ENCODE data around the gene CFAP68. TPM values are rescaled to one million over a fixed set of nuclear protein-coding genes. Genes with fewer than 3 reads are reported as not detected.

CFAP68 gene
- total RNA-seq, 4 donors from 2014 or later: 8.2 to 20.9 (median 9.8) TPM

GRCh38 chr11:111851636-111852035 is 27.7 kb upstream of the CFAP68 start:
- no peaks in the 10 kb centered on the region for H3K4me1 ChIP-seq
- H3K4me3 ChIP-seq: no peak overlapping the region
- intact Hi-C loops (cut with DNase I; ENCODE audit: low total_unique reads) (no loop called here), in situ Hi-C loops (cut with MboI; ENCODE audit: low sequenced_read_pairs in 4 of 4) (no loop called here)
- no peak for ATAC-seq
- no peaks in the 10 kb centered on the region for H3K9me3 ChIP-seq
- TF ChIP-seq POLR2A (IDR thresholded peaks at IDR 0.05): no peak
- TF ChIP-seq, protein P1, sequence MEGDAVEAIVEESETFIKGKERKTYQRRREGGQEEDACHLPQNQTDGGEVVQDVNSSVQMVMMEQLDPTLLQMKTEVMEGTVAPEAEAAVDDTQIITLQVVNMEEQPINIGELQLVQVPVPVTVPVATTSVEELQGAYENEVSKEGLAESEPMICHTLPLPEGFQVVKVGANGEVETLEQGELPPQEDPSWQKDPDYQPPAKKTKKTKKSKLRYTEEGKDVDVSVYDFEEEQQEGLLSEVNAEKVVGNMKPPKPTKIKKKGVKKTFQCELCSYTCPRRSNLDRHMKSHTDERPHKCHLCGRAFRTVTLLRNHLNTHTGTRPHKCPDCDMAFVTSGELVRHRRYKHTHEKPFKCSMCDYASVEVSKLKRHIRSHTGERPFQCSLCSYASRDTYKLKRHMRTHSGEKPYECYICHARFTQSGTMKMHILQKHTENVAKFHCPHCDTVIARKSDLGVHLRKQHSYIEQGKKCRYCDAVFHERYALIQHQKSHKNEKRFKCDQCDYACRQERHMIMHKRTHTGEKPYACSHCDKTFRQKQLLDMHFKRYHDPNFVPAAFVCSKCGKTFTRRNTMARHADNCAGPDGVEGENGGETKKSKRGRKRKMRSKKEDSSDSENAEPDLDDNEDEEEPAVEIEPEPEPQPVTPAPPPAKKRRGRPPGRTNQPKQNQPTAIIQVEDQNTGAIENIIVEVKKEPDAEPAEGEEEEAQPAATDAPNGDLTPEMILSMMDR (IDR thresholded peaks at IDR 0.05 in 4 of 5, conservative IDR thresholded peaks at IDR 0.05 in 1 of 5): peak in 1 of 5 experiments; percentile 29
- DNase-seq: no peak
- H3K27ac ChIP-seq: no peak overlapping the region
- H3K27me3 ChIP-seq: no peaks in the 10 kb centered on the region
- peaks cover 0 to 64% of the 10 kb centered on the region in 2 donors for H3K36me3 ChIP-seq

DNA sequence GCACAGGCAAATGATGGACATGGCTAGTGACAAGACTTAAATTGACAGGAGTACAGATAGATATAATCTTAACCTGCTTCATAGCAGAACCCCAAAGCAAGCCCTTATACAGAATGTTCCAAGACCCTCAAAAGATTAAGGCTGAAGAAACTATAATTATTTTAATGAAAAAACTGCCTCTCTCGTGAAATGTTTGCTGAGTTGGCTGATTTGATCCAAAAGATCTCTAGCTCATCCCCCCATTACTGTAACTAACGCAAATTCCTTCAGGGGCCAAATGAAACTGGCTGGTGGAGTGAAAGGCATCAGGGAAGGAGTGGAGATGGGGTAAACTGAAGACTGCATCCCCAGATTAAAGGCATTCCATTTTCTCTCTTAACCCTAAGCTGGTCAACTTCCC is 27.2 kb upstream of the CFAP68 start:
- ATAC-seq: no peak
- H3K9me3 ChIP-seq: no peaks in the 10 kb centered on the region
- no peaks in the 10 kb centered on the region for H3K4me1 ChIP-seq
- no peak for DNase-seq
- peaks cover 0 to 65% of the 10 kb centered on the region in 2 donors for H3K36me3 ChIP-seq
- no peak for TF ChIP-seq POLR2A (IDR thresholded peaks at IDR 0.05)
- TF ChIP-seq, protein P1 (IDR thresholded peaks at IDR 0.05 in 4 of 5, conservative IDR thresholded peaks at IDR 0.05 in 1 of 5): no peak
- no peak overlapping the region for H3K27ac ChIP-seq
- in situ Hi-C loops (cut with MboI; ENCODE audit: low sequenced_read_pairs in 4 of 4) (no loop called here), intact Hi-C loops (cut with DNase I; ENCODE audit: low total_unique reads) (no loop called here)
- H3K4me3 ChIP-seq: no peak overlapping the region
- H3K27me3 ChIP-seq: no peaks in the 10 kb centered on the region

DNA sequence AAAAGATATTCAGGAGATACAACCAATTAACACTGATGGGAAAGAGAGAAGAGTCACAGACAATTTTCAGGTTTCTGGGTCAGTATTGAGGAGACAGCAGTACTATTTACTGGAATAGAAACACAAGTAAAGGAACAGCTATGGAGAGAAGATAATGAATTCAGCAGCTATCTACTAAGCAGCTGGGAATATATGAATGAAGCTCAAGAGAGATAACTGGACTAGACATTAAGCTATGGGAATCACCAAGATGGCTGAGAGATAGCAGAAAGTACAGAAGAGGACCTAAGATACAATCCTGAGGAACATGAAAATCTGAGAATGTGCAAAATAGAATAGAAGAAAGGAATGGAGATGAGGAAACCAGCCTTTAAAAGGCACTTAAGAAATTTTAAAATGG is 23.8 kb upstream of the CFAP68 start:
- intact Hi-C loops (cut with DNase I; ENCODE audit: low total_unique reads) (no loop called here), in situ Hi-C loops (cut with MboI; ENCODE audit: low sequenced_read_pairs in 4 of 4) (no loop called here)
- TF ChIP-seq, protein P1 (IDR thresholded peaks at IDR 0.05 in 4 of 5, conservative IDR thresholded peaks at IDR 0.05 in 1 of 5): no peak
- TF ChIP-seq POLR2A (IDR thresholded peaks at IDR 0.05): no peak
- H3K27me3 ChIP-seq: no peaks in the 10 kb centered on the region
- no peak for DNase-seq
- no peaks in the 10 kb centered on the region for H3K9me3 ChIP-seq
- no peaks in the 10 kb centered on the region for H3K4me1 ChIP-seq
- H3K27ac ChIP-seq: no peak overlapping the region
- no peak for ATAC-seq
- H3K36me3 ChIP-seq: peaks cover 0 to 72% of the 10 kb centered on the region in 2 donors
- no peak overlapping the region for H3K4me3 ChIP-seq

- in situ Hi-C loops (cut with MboI; ENCODE audit: low sequenced_read_pairs in 4 of 4): no loop called here
Measured at GRCh38 chr11:111860257-111860656, 19.1 kb upstream of the CFAP68 start.

More at GRCh38 chr11:111860257-111860656, 19.1 kb upstream of the CFAP68 start:
- Histone ChIP-seq H3K36me3 (peaks cover 0 to 80% of the 10 kb centered on the region in 2 donors), H3K4me3 (no peak overlapping the region), H3K9me3 (no peaks in the 10 kb centered on the region), H3K4me1 (no peaks in the 10 kb centered on the region), H3K27me3 (no peaks in the 10 kb centered on the region), H3K27ac (no peak overlapping the region)
- ATAC-seq (no peak), DNase-seq (no peak)
- TF ChIP-seq, protein P1 (IDR thresholded peaks at IDR 0.05 in 4 of 5, conservative IDR thresholded peaks at IDR 0.05 in 1 of 5): no peak
- no peak for TF ChIP-seq POLR2A (IDR thresholded peaks at IDR 0.05)
- intact Hi-C loops (cut with DNase I; ENCODE audit: low total_unique reads): no loop called here
